ENCODE data around the gene METRN.

DNA sequence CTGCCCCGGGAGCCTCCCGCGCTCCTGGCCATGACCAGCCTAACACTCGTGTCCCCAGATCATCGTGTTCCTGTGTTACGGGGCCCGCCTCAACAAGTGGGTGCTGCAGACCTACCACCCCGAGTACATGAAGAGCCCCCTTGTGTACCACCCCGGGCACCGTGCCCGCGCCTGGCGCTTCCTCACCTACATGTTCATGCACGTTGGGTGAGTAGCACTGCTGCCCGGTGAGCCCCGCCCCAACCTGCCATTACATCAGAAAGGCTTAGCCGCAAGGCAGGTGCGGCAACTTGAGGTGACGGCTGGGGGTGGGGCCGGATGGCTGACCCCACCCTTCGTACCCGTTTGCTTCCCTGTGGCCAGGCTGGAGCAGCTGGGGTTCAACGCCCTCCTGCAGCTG lies 38.0 kb upstream of the METRN start:
- TF ChIP-seq CTCF (IDR thresholded peaks at IDR 0.05) (no peak), POLR2A (IDR thresholded peaks at IDR 0.05) (peak; percentile 41), EP300 (IDR thresholded peaks at IDR 0.05; ENCODE audit: low read depth) (no peak)

All from transverse colon (tissue), 3 donors.